Activated CD4-positive, alpha-beta T cell treated with anti-CD3 and anti-CD28 coated beads for 1 hour (primary cell): Measurements from ENCODE around the gene TTC39C.

Experiments used
- DNase-seq: peaks from one replicate; pipeline ENCODE4 v3.0.0-alpha.2; 2020

Gene TTC39C

GRCh38 chr18:23992089-23992940, 22.2 kb upstream of the TTC39C start:
- no peak for DNase-seq

- DNase-seq, result no peak
These were observed 21.6 kb upstream of the TTC39C start for GRCh38 chr18:23992941-23993280.

- no peak for DNase-seq
These were observed 20.1 kb upstream of the TTC39C start for GRCh38 chr18:23994361-23994902.

- DNase-seq, result no peak
These were observed 19.4 kb upstream of the TTC39C start for GRCh38 chr18:23995180-23995579.

- no peak for DNase-seq
These were observed 16.5 kb upstream of the TTC39C start for GRCh38 chr18:23998018-23998417.

- no peak for DNase-seq
These were observed 15.7 kb upstream of the TTC39C start for GRCh38 chr18:23998820-23999219.

GRCh38 chr18:24000613-24001490, 13.7 kb upstream of the TTC39C start:
- no peak for DNase-seq

- DNase-seq, result no peak
These were observed 12.1 kb upstream of the TTC39C start for GRCh38 chr18:24002479-24002878.

GRCh38 chr18:24003288-24003687, 11.3 kb upstream of the TTC39C start:
- DNase-seq, result no peak

GRCh38 chr18:24003903-24004640, 10.5 kb upstream of the TTC39C start:
- DNase-seq, result no peak

- no peak for DNase-seq
These were observed 7.7 kb upstream of the TTC39C start for GRCh38 chr18:24006712-24007313.

GRCh38 chr18:24009246-24009645, 5.3 kb upstream of the TTC39C start:
- no peak for DNase-seq

GRCh38 chr18:24009651-24010333, 4.8 kb upstream of the TTC39C start:
- DNase-seq, result no peak

- DNase-seq, result no peak
These were observed 3.9 kb upstream of the TTC39C start for GRCh38 chr18:24010673-24011072.

GRCh38 chr18:24011123-24011917, 3.2 kb upstream of the TTC39C start:
- DNase-seq, result no peak

- DNase-seq, result no peak
These were observed 1.5 kb upstream of the TTC39C start for GRCh38 chr18:24013051-24013450.

- DNase-seq, result peak; percentile 31
These were observed 558 bp downstream of the TTC39C start for GRCh38 chr18:24014986-24015638.

GRCh38 chr18:24015639-24016631, 1.4 kb downstream of the TTC39C start:
- DNase-seq, result no peak

- no peak for DNase-seq
These were observed 2.1 kb downstream of the TTC39C start for GRCh38 chr18:24016643-24017042.
